WERI-Rb-1 (cell line): ENCODE data around the gene TBCD.

ENCODE experiments used
- DNase-seq: peaks from one replicate; pipeline ENCODE4 v3.0.0-alpha.2; 2020
- H3K27ac ChIP-seq: fragments of 250-450 bp; sonication (Bioruptor Pico); 2 replicates; pipeline ENCODE4 v1.5.1; 2020; ENCODE audit warnings: mild to moderate bottlenecking, moderate library complexity
- H3K27me3 ChIP-seq: fragments of 250-450 bp; sonication (Bioruptor Pico); 2 replicates; pipeline ENCODE4 v1.5.1; 2021; ENCODE audit warnings: mild to moderate bottlenecking, low read depth, moderate library complexity; ENCODE audit not compliant: insufficient read depth, severe bottlenecking
- H3K36me3 ChIP-seq: fragments of 250-450 bp; sonication (Bioruptor Pico); 2 replicates; pipeline ENCODE4 v1.5.1; 2020; ENCODE audit warnings: mild to moderate bottlenecking, moderate library complexity
- H3K4me3 ChIP-seq: 2 replicates; pipeline ENCODE4 v1.5.1; 2011; ENCODE audit warnings: low read depth, mild to moderate bottlenecking, control low read depth, low read length
- H3K9me3 ChIP-seq: fragments of 250-450 bp; sonication (Bioruptor Pico); 2 replicates; pipeline ENCODE4 v1.5.1; 2021; ENCODE audit warnings: mild to moderate bottlenecking, moderate library complexity; ENCODE audit not compliant: severe bottlenecking
- TF ChIP-seq, protein P1 (sequence below): IDR thresholded peaks from 2 replicates; pipeline ENCODE4 v1.5.1; 2011; ENCODE audit warnings: low read depth, mild to moderate bottlenecking, control low read depth, inconsistent platforms, low read length

Gene TBCD

DNA sequence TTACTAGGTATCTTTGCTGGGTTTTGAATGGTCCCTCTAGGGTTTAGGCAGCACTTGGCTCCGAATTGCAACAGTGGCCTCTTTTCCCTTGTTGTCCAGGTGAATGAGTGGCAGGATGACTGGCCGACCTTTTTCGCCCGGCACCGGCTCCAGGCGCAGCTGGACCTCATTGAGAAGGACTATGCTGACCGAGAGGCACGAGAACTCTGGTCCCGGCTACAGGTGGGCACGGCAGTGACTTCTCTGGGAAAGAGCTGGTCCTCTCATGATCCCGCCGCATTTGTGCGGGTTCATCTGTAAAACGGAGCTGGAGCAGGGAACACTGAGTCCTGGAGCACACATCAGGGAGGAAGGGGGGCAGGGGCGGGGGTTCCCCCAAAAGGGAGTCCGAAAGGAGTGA is 3.1 kb upstream of the TBCD start:
- Histone ChIP-seq H3K27ac (no peak overlapping the region), H3K36me3 (peaks cover 35% of the 10 kb centered on the region), H3K9me3 (peaks cover 26% of the 10 kb centered on the region), H3K4me3 (no peak overlapping the region), H3K27me3 (no peaks in the 10 kb centered on the region)
- TF ChIP-seq, protein P1, sequence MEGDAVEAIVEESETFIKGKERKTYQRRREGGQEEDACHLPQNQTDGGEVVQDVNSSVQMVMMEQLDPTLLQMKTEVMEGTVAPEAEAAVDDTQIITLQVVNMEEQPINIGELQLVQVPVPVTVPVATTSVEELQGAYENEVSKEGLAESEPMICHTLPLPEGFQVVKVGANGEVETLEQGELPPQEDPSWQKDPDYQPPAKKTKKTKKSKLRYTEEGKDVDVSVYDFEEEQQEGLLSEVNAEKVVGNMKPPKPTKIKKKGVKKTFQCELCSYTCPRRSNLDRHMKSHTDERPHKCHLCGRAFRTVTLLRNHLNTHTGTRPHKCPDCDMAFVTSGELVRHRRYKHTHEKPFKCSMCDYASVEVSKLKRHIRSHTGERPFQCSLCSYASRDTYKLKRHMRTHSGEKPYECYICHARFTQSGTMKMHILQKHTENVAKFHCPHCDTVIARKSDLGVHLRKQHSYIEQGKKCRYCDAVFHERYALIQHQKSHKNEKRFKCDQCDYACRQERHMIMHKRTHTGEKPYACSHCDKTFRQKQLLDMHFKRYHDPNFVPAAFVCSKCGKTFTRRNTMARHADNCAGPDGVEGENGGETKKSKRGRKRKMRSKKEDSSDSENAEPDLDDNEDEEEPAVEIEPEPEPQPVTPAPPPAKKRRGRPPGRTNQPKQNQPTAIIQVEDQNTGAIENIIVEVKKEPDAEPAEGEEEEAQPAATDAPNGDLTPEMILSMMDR = no peak
- DNase-seq = no peak

DNA sequence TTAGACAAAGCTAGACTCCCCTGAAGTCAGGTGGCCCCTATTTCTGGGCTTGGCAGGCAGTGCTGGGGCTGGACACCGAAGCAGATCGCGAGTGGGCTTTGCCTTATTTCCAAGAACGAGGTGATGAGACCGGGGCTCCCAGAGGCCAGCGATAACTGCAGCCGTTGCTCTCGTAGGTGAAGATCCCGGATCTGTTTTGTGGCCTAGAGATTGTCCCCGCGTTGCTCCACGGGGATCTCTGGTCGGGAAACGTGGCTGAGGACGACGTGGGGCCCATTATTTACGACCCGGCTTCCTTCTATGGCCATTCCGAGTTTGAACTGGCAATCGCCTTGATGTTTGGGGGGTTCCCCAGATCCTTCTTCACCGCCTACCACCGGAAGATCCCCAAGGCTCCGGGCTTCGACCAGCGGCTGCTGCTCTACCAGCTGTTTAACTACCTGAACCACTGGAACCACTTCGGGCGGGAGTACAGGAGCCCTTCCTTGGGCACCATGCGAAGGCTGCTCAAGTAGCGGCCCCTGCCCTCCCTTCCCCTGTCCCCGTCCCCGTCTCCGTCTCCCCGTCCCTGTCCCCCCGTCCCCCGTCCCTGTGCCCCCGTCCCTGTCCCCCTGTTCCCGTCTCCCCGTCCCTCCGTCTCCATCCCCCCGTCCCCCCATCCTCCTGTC is 1.5 kb upstream of the TBCD start:
- DNase-seq = no peak
- H3K4me3 ChIP-seq = no peak overlapping the region
- H3K27me3 ChIP-seq = no peaks in the 10 kb centered on the region
- peaks cover 40% of the 10 kb centered on the region for H3K36me3 ChIP-seq
- TF ChIP-seq, protein P1 = no peak
- H3K9me3 ChIP-seq = peaks cover 26% of the 10 kb centered on the region
- H3K27ac ChIP-seq = no peak overlapping the region

DNA sequence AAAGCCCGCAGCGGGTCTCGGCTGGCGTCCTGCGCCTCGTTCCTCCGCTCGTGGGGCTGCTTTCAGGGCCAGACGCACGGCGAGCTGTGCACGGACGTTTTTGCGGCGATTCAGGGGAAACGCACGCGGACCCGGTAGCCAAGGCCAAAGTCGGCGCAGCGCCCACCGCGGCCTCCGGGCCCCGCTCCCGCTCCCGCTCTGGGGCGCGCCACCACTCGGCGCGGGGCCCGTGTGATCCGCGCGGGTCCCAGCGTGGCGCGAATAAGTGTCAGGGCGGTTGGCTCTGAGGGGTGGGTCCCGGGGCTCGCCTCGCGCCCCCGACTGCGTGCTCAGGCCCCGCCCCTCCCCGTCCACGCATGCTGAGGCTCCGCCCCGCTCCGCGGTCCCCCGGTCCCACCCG is 694 bp upstream of the TBCD start:
- TF ChIP-seq, protein P1 = no peak
- H3K4me3 ChIP-seq = no peak overlapping the region
- DNase-seq = no peak
- H3K9me3 ChIP-seq = peaks cover 20% of the 10 kb centered on the region
- H3K27ac ChIP-seq = no peak overlapping the region
- peaks cover 48% of the 10 kb centered on the region for H3K36me3 ChIP-seq
- H3K27me3 ChIP-seq = no peaks in the 10 kb centered on the region

DNA sequence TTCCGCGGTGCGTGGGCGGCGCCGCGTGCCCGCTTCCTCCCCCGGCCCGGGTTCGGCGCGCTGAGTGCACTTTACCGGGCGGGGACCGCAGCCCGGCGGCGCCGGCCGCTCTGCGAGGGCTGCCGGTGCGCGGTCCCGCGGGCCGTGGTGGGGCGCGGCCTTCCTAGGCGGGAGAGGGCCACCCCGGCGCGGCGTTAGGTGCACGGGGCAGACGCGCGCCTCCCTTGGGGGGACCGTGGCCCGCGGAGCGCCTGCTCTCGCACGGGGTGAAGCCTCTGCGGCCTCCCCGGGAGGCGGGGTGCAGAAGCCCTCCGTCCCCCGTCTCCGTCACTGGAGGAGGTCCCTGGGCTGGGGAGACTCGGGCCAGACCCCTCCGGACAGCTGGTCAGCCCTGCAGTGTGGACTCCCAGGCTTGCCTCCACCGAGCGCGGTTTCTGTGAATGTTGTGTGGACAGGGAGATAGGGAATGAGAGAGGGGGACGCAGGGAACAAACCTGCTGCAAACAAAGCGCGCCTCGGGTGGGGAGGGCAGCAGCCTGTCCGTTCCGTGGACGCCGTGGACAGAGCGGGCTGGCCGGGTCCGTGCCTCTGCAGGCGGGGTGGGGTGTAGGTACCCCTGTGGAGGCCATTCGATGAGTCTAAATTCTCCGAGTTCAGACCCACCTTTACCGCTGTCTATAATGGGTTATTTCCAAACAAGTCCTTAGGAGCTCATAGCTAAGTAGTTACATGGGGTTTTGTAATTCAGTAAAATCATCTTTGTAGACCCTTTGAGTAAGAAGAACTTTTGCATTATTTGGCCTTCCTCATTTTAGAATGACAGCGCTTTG is 721 bp downstream of the TBCD start:
- no peaks in the 10 kb centered on the region for H3K27me3 ChIP-seq
- peak overlapping the region; percentile 95 for H3K4me3 ChIP-seq
- peaks cover 59% of the 10 kb centered on the region for H3K36me3 ChIP-seq
- peak overlapping the region; percentile 98 for H3K27ac ChIP-seq
- TF ChIP-seq, protein P1 = no peak
- DNase-seq = peak; percentile 51
- peaks cover 7% of the 10 kb centered on the region for H3K9me3 ChIP-seq

DNA sequence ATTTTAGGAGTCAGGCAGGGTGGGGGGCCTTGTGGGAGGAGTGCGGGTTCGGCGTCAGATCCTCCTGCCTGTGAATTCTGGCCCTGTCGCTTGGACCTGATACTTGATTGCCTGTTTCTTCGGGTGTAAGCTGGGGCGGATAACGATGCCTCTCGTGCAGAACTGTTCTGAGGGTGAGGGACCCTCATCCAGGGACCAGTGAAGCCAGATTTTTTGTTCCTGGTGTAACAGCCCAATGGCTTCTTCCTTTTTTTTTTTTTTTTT is 1.3 kb downstream of the TBCD start:
- Histone ChIP-seq H3K9me3 (peaks cover 7% of the 10 kb centered on the region), H3K36me3 (peaks cover 61% of the 10 kb centered on the region), H3K4me3 (peak overlapping the region; percentile 95), H3K27me3 (no peaks in the 10 kb centered on the region), H3K27ac (peak overlapping the region; percentile 98)
- no peak for DNase-seq
- TF ChIP-seq, protein P1 = no peak
